ENCODE results near the gene SERGEF. TPM values are rescaled to one million over a fixed set of nuclear protein-coding genes. Genes with fewer than 3 reads are reported as not detected.

The SERGEF gene
- polyA plus RNA-seq, 3 donors: 14.3 to 33.7 (median 33.3) TPM

DNA sequence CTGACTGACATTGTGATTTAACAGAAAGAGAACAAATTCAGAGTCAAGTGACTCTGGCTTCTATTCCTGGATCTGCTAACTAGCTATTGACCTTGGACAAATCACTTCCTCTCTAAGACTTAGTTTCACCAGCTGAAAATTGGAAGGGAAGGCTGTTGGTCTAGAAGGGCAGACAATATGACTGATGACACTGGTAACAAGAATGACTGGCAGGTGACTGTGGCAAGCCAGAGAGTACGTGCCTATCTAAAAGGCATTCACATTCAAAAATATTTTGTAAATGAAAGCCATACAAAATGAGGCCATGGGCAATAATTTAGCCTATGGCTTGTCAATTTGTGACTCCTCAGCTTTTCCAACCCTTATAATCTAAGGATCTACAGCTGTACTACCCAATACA is 23.5 kb downstream of the SERGEF start:
- Mint-ChIP-seq H3K9me3 (peaks cover 0 to 3% (median 0%) of the 10 kb centered on the region in 7 donors), H3K36me3 (peaks cover 59 to 62% of the 10 kb centered on the region in 2 donors), H3K4me1 (no peaks in the 10 kb centered on the region), H3K27ac (no peak overlapping the region), H3K27me3 (ENCODE audit: low read depth in 3 of 3) (no peaks in the 10 kb centered on the region), H3K4me3 (no peak overlapping the region)
- Histone ChIP-seq H3K79me2 (ENCODE audit: insufficient read depth, low read length) (no peaks in the 10 kb centered on the region), H3K9ac (ENCODE audit: insufficient read depth, low read length, poor library complexity, severe bottlenecking) (no peak overlapping the region), H3K4me3 (replicated peaks in 1 of 3; ENCODE audit: low read depth in 2 of 3, low read length in 3 of 3) (no peak overlapping the region), H3K4me1 (ENCODE audit: control insufficient read depth in 1 of 2, insufficient read depth in 2 of 2, low read length in 2 of 2) (no peaks in the 10 kb centered on the region), H3K27me3 (ENCODE audit: control insufficient read depth in 2 of 2, insufficient read depth in 2 of 2, low read length in 2 of 2) (no peaks in the 10 kb centered on the region), H4K20me1 (ENCODE audit: insufficient read depth, low read length) (no peaks in the 10 kb centered on the region), H3K36me3 (replicated peaks in 1 of 2; ENCODE audit: control insufficient read depth in 1 of 2, insufficient read depth in 2 of 2, low read length in 2 of 2) (peaks cover 36 to 65% of the 10 kb centered on the region in 2 donors), H2AFZ (ENCODE audit: insufficient read depth, low read depth, low read length, poor library complexity, severe bottlenecking) (no peak overlapping the region), H3K4me2 (replicated peaks; ENCODE audit: extremely low read depth, low read length, poor library complexity, severe bottlenecking) (no peak overlapping the region), H3K9me3 (replicated peaks in 1 of 2; ENCODE audit: control insufficient read depth in 1 of 2, insufficient read depth in 1 of 2, low read length in 2 of 2) (no peaks in the 10 kb centered on the region), H3K27ac (ENCODE audit: low read depth in 1 of 2, low read length in 2 of 2) (no peak overlapping the region)
- DNase-seq: no peak
- no CpG with 5 or more reads among the region's 1 CpG for WGBS (ENCODE audit: insufficient coverage)
- intact Hi-C loops (cut with micrococcal nuclease): no loop called here
- TF ChIP-seq, protein P1, sequence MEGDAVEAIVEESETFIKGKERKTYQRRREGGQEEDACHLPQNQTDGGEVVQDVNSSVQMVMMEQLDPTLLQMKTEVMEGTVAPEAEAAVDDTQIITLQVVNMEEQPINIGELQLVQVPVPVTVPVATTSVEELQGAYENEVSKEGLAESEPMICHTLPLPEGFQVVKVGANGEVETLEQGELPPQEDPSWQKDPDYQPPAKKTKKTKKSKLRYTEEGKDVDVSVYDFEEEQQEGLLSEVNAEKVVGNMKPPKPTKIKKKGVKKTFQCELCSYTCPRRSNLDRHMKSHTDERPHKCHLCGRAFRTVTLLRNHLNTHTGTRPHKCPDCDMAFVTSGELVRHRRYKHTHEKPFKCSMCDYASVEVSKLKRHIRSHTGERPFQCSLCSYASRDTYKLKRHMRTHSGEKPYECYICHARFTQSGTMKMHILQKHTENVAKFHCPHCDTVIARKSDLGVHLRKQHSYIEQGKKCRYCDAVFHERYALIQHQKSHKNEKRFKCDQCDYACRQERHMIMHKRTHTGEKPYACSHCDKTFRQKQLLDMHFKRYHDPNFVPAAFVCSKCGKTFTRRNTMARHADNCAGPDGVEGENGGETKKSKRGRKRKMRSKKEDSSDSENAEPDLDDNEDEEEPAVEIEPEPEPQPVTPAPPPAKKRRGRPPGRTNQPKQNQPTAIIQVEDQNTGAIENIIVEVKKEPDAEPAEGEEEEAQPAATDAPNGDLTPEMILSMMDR (IDR thresholded peaks at IDR 0.05): no peak

DNA sequence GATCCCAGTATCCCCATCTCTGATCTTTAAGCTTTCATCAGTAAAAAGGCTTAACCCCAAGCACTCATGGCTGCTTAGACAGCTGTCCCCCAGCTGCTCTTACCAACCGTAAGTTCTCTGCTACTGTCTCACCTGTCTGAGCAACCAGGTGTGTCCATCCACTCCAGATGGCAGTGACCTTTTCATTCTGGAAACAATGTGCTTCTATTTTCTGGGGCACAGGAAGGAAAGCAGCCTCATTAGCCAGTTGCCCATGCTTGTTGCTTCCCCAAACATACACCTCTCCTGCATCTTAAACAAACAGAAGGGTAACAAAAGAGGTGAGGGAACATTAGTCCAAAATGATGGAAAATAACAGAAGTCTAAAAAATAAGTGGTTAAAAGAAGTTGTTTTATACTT is 24.4 kb downstream of the SERGEF start:
- Histone ChIP-seq H3K9me3 (replicated peaks in 1 of 2; ENCODE audit: control insufficient read depth in 1 of 2, insufficient read depth in 1 of 2, low read length in 2 of 2) (no peaks in the 10 kb centered on the region), H3K27ac (ENCODE audit: low read depth in 1 of 2, low read length in 2 of 2) (no peak overlapping the region), H2AFZ (ENCODE audit: insufficient read depth, low read depth, low read length, poor library complexity, severe bottlenecking) (no peak overlapping the region), H3K4me3 (replicated peaks in 1 of 3; ENCODE audit: low read depth in 2 of 3, low read length in 3 of 3) (no peak overlapping the region), H3K9ac (ENCODE audit: insufficient read depth, low read length, poor library complexity, severe bottlenecking) (no peak overlapping the region), H3K36me3 (replicated peaks in 1 of 2; ENCODE audit: control insufficient read depth in 1 of 2, insufficient read depth in 2 of 2, low read length in 2 of 2) (peaks cover 31 to 59% of the 10 kb centered on the region in 2 donors), H3K79me2 (ENCODE audit: insufficient read depth, low read length) (no peaks in the 10 kb centered on the region), H3K4me1 (ENCODE audit: control insufficient read depth in 1 of 2, insufficient read depth in 2 of 2, low read length in 2 of 2) (no peaks in the 10 kb centered on the region), H3K27me3 (ENCODE audit: control insufficient read depth in 2 of 2, insufficient read depth in 2 of 2, low read length in 2 of 2) (no peaks in the 10 kb centered on the region), H3K4me2 (replicated peaks; ENCODE audit: extremely low read depth, low read length, poor library complexity, severe bottlenecking) (no peak overlapping the region), H4K20me1 (ENCODE audit: insufficient read depth, low read length) (no peaks in the 10 kb centered on the region)
- intact Hi-C loops (cut with micrococcal nuclease): no loop called here
- Mint-ChIP-seq H3K36me3 (peaks cover 61 to 62% of the 10 kb centered on the region in 2 donors), H3K4me1 (no peaks in the 10 kb centered on the region), H3K9me3 (peaks cover 0 to 7% (median 2%) of the 10 kb centered on the region in 7 donors), H3K4me3 (no peak overlapping the region), H3K27ac (no peak overlapping the region), H3K27me3 (ENCODE audit: low read depth in 3 of 3) (no peaks in the 10 kb centered on the region)
- DNase-seq: no peak
- TF ChIP-seq, protein P1 (IDR thresholded peaks at IDR 0.05): no peak
- WGBS (ENCODE audit: insufficient coverage): 88% methylated on average over 1 of the region's 1 CpG

All from CD14-positive monocyte (primary cell).